Activated T-cell treated with anti-CD3 and anti-CD28 coated beads, Interleukin-2, amount 50 U/mL, for 48 hours (primary cell): ENCODE measurements around the gene SPATA24.
A peak's percentile ranks its signal among the peaks of the same experiment; 100 is the strongest.
"Not testable (repeated sequence)": the region's sequence is repeated elsewhere in the genome, so short reads cannot be mapped to it uniquely, and the experiment has no call there.

Source experiments
- DNase-seq, 2 experiments: peaks; one replicate each; pipeline ENCODE4 v3.0.0-alpha.2; 2020

SPATA24 gene

GRCh38 chr5:139416651-139417050 is 12.8 kb upstream of the SPATA24 start:
- no peak for DNase-seq

- no peak for DNase-seq
These were observed 12.0 kb upstream of the SPATA24 start for GRCh38 chr5:139415869-139416268.

GRCh38 chr5:139415221-139415861 is 11.5 kb upstream of the SPATA24 start:
- DNase-seq = peak; percentile 71 to 72

- DNase-seq = no peak
These were observed 10.8 kb upstream of the SPATA24 start for GRCh38 chr5:139414581-139415130.

GRCh38 chr5:139413963-139414362 is 10.1 kb upstream of the SPATA24 start:
- DNase-seq = no peak

- no peak for DNase-seq
These were observed 9.3 kb upstream of the SPATA24 start for GRCh38 chr5:139413153-139413552.

GRCh38 chr5:139410993-139411828 is 7.3 kb upstream of the SPATA24 start:
- no peak for DNase-seq

GRCh38 chr5:139410121-139410992 is 6.5 kb upstream of the SPATA24 start:
- no peak for DNase-seq

- not testable (repeated sequence) for DNase-seq
These were observed 5.2 kb upstream of the SPATA24 start for GRCh38 chr5:139409116-139409515.

GRCh38 chr5:139408191-139408590 is 4.3 kb upstream of the SPATA24 start:
- DNase-seq = no peak

- DNase-seq = no peak
These were observed 3.6 kb upstream of the SPATA24 start for GRCh38 chr5:139407517-139407916.

GRCh38 chr5:139406963-139407362 is 3.1 kb upstream of the SPATA24 start:
- no peak for DNase-seq

- no peak for DNase-seq
These were observed 573 bp upstream of the SPATA24 start for GRCh38 chr5:139404484-139404840.

- DNase-seq = no peak
These were observed 487 bp downstream of the SPATA24 start for GRCh38 chr5:139403418-139403786.

GRCh38 chr5:139402561-139403158 is 1.2 kb downstream of the SPATA24 start:
- DNase-seq = peak in 1 of 2 experiments; percentile 57

GRCh38 chr5:139401546-139401945 is 2.3 kb downstream of the SPATA24 start:
- DNase-seq = no peak

- DNase-seq = no peak
These were observed 4.3 kb downstream of the SPATA24 start for GRCh38 chr5:139399501-139400121.

- no peak for DNase-seq
These were observed 6.0 kb downstream of the SPATA24 start for GRCh38 chr5:139397921-139398320.

GRCh38 chr5:139396691-139397090 is 7.2 kb downstream of the SPATA24 start:
- no peak for DNase-seq

- no peak for DNase-seq
These were observed 7.8 kb downstream of the SPATA24 start for GRCh38 chr5:139395844-139396640.
